GM21447 (cell line): ENCODE data around the gene COL4A1.

Source experiments
- ATAC-seq: cut with Tn5 transposase; IDR thresholded peaks from one replicate; pipeline ENCODE4 v1.9.1; 2021; ENCODE audit not compliant: unreplicated experiment

The COL4A1 gene

DNA sequence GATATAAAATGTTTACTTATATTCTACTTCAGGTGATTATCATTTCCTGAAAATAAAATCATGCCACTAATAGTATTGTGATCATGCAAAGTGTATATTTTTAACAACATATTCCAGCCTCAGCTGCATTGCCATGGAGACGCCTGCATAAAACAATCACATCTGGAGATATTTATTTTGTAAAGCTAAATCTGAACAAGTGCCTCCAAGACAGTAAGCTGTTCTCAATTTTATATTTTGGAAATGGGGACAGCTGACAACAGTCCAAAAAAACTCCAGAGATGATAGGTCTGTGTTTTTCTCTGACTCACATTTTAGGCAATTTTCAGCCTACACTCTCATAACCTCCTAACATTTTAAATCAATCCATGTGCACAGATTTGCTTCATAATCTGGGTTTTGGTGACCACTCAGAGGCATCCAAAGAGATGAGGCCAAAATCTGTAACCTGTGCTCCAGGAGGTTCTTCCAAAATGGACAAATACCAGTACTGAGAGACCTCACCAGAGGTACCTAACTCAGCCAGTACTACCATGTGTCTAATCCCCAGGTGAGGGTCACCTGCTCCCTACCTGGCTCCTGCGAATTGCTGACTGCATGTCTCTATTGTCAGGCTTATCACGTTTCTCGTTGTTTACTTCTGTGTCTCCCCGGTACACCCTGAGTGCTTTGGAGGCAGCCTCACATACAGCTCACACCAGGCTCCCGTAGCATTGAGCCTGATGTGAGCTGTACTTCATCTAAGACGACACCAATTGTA is 62.7 kb downstream of the COL4A1 start:
- ATAC-seq: no peak

DNA sequence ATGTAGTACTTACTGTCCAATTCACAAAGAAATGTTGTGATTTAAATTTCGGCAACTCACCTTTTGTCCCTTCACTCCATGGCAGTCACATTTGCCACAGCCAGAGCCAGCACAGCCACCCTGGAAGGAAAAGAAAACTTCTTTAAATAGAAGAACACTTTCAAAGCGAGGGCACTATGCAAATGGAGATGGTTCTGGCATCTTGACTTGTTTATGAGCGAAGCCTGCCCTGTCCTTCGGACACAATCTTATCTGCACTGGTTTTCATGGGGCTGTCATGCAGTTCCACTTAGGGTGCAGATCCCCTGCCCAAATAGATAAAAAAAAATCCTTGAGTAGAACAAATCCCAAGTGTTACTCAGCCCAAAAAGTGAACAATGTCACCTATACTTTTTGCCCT is 64.3 kb downstream of the COL4A1 start:
- ATAC-seq: no peak

DNA sequence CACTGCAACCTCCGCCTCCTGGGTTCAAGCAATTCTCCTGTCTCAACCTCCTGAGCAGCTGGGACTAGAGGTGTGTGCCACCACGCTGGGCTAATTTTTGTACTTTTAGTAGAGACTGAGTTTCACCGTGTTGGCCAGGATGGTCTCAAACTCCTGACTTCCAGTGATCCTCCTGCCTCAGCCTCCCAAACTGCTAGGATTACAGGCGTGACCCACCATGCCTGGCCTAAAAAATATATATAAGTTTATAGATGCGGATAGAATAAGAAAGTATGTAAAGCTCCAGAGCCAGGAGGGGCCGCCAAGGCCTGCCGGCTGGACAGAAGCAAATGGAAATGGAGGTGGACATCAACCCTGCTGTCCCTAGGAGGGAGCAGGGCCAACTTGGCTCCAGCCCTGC is 66.0 kb downstream of the COL4A1 start:
- no peak for ATAC-seq

DNA sequence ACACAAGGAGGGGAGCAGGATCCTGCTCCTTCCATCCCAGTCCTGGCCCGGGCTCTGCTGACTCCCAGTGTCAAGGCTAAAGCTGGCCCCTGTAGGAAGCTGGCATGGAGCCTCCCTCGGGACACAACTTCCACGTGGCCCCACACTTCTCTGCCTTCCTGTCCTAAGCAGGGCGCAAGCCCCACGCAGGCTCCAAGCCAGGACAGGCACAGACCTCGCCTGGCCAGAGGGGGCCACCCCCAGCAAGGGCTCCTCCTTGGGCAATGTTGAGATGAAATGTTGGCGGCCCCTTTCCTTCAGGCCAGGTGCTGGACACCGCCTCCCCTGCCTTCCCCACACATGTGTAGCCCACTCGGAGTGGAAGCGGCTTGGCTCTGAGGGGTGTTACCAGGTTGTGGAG is 66.6 kb downstream of the COL4A1 start:
- ATAC-seq: no peak

DNA sequence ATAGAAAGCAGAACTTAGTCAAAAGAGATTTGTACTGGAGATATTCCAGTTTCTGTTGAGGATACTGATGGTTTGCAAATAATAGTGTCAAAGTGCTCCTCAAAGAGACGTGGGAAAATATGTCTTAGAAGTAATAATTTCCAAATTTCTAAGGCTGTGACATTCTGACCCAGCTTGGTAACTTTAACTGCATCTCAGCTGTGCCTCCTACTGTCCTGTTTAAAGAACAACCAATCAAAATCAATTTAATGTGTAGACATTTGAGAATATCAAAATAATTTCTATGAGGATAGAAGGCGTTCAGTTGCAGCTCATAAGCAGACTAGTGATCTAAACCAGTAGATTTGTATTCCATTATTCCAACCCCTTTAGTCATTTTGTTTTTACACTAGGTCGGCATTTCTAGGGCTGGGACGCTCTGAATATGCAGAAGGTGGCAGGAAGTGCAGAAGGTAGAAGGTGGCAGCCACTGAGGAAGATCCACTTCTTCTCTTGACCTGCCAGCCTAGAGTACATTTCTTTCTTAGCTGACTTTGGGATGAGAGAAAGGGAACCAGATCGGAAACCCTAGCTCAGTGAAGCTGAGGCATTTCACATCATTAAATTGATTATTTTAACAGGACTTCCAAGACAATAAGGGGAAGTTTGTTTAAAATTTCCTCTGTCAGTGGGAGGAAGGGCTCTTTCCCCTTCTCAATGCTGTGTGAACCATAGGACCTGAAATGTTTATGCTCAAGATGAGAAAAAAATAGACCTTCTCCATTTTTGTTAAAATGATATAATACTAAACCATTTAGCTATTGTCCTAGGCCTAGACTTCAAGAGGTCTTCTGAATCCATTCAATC is 67.5 kb downstream of the COL4A1 start:
- no peak for ATAC-seq

DNA sequence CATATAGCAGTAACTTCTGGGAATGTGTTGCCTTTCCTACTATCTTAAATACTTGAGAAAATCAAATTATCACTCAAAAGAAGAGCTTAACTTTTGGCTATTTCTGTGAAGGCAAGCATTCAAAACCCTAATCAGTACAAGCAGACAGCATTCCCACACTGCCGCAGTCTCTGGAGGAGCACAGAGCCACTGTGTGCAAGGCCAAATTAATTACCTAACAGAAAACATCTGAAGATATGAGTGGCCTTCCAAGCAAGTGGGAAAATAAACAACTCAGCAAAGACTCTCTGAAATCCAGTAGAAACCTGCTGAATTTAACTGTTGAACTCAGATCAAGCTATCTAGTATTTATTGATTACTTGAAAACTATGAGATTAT is 68.2 kb downstream of the COL4A1 start:
- ATAC-seq: no peak

DNA sequence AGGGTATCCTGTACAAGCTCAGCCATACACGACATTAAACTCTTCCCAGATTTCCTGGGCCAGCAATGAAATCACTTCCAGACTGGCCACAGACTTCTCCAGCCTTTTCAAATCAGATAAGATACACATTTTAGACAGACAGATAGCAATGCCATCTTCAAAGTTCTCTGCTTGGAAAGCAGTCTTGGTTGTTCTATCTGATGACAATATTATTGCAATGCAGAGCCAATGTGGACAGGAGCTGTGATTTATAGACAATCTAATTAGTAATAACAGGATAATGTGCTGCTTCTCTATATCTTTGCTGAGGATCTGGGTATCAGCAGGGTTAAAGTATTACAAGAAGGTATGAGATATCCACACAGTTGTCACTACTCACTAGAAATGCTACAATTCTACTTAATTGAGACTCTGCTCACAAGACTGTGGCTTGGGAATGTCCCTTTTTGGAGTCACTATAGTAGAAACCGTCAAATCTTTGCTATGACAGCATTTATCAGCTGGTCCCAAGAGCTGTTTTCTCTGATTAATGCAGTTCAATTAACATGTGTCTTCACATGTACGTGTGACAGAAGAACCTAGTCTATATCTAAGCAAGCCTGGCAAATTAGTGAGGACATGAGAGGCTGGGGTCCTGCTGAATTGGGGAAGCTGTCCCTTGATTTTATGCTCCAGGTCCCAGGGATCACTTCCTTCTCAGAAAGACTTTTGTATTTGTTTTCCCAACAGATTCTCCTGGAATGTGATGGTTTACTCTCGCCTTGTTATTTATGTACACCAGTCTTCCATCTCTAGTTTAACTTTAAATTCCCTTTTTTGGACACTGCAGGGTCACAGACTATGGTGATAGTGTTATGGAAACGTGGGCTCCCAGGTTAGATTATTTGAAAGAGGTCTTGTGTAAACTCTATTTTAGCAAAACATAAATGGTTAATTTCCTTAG is 68.8 kb downstream of the COL4A1 start:
- ATAC-seq: no peak

DNA sequence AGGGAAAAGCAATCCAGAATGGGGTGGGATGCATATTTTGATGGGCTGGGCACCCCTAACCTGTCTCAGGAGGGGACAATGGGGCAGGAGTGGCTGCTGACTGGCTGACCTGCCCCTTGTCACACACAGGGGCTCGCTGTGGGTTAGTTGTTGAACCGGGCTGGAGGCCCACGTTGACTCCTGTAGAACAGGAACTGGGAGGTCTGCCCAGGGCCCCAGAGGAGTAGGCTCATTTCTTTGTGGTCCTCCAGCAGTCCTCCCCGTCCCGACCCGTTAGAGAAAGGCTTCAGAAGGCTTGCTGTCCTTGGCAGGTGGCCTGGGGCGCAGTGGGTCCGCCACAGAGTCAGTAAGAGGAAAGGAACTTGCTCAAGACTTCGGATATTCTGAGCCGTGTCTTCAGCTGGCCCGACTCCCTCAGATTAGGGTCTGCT is 70.1 kb downstream of the COL4A1 start:
- no peak for ATAC-seq

DNA sequence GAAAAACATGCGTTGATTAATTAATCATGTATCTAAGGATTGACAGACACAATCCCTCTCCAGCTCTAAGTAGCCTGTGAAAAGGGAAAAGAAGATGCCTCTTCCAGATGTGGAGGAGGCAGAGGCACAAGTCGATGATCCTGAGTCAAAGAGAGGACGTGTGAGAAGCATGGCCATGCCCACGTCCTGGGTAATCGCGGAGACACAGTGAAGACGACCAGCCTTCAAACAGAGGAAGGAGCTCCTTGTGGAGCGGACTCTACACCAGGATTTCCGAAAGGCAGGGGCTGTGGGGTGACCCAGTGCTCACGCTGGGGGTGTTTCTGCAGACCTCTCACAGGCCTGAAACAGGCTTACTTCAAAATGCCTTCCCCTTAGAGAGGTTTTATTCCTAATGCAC is 70.5 kb downstream of the COL4A1 start:
- no peak for ATAC-seq

DNA sequence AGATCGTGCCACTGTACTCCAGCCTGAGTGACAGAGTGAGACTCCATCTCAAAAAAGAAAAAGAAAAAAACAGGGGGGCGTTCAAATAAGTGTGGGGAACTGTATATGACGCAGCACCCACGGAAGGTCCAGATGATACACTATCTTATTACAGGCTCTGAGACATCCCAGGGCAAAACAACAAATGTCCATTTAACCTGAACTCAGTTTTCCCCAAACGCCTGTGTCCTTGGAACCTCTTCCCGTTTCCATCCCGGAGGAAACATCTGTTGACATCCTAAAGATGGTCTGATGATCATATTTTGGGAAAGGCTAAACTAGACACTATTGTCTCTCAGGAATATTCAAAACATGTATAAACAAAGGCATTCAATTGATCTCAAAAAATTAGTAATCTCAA is 72.4 kb downstream of the COL4A1 start:
- no peak for ATAC-seq

DNA sequence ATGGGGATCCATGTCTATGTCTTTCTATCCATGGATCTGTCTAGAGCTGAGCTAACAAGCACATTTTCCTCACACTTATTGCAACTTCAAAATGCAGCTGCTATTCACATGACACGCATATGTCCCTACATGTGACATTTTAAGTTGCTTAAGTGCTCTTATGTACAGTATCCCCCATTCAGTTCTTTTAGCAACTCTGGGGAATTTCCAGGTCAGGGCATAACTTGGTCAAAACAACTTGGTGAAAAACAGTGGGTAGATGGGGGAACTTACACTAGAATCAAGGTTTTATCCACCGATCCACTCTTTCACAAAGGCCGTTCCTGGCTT is 73.0 kb downstream of the COL4A1 start:
- ATAC-seq: no peak

DNA sequence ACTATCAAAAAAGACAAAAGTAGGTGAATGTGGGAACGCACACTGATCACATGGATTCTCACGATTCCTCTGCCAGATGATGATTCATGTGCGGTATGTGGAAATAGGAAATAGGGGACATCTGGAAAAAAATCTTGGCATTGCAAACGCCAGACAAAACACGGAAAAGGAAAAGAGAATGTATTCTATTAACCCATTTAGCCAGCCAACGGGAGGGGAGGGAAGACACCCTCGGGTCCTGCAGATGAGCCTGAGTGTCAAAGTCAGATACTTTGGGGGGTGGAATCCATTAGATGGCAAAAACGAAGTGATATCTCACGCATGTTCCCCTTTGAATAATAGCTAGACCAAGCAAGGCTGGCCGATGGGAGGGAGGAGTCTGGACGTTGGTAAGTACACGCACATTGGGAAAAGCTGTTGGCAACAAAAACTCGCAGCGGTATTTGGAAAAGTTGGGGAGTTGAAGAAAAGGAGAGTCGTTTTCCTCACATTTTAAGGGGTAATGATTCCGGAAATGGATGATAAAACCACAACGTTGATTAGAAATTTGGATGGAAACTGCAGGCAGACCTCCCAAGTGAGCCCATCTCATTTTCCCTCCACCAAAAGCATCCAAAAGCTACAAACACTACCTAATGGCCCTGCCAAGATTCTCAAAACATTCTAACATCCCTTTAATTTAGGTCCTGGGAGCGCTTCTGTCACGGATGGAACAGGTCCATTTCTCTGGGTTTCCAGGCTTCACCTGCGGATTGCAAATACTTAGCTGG is 73.6 kb downstream of the COL4A1 start:
- no peak for ATAC-seq

DNA sequence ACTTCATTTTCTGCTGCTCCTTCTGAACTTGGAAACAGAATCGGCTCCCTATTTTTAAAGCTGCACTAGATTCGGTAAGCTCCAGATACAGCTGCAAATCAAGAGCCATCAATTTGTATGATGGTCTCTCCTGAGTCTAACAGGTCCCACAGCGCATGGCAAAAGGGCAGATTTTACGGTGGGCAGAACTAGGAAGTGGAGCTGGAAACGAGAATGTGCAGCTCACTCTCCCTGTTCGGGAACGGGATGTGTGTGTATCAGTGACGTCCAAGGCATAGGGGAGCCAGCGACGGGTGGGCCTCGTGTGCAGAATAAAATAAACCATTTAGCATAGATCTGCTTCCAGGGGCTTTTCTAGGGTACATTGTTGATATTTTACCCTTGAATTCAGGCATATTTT is 74.2 kb downstream of the COL4A1 start:
- no peak for ATAC-seq

DNA sequence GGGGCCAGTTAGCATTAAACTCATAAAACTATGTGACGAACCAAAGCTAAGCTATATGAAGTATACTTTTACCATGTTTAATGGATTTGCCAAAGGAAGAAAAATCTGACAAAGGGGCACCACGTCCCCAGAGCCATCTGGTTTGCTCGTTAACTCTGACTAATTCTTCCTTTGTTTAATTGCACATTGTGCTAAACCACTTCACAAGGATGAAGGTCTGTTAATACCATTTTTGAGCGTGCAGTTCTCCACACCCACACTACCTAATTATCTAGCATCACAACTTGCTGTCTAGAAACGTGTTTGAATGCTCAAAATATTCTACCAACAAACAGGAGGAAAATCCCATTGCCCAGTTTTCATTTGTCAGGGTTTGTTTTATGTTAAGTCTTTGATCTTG is 74.8 kb downstream of the COL4A1 start:
- no peak for ATAC-seq

DNA sequence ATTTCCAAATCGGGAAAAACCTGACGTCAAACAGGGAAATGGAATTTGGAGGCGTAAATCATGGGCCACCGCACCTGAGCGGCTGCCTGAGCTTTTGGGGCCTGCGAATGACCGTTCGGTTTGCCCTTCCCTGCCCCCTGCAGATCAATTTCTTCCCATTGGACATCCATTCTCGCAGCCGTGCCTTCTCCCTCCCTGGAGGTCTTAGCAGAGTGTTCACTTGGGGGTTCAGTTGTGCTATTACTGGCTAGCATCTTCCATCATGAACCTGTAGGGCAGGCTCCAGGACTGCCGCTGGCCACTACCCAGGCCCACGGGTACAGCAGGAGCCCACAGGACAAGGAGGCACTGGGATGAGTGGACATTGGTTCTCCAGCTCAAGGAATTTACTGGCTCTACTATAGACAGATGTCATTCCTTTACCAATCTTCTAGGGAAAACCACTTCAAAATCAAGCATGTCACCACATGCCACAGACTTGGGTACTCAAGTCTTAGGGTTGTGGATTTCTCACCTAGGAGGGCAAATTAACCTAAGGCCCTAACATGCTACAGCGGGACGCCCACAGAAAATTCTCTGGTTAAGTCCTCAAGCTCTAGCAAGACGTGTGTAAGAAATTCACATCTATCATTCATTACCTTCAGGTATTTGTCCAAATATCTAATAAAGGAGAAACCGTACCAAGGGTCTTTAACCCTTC is 75.5 kb downstream of the COL4A1 start:
- no peak for ATAC-seq

DNA sequence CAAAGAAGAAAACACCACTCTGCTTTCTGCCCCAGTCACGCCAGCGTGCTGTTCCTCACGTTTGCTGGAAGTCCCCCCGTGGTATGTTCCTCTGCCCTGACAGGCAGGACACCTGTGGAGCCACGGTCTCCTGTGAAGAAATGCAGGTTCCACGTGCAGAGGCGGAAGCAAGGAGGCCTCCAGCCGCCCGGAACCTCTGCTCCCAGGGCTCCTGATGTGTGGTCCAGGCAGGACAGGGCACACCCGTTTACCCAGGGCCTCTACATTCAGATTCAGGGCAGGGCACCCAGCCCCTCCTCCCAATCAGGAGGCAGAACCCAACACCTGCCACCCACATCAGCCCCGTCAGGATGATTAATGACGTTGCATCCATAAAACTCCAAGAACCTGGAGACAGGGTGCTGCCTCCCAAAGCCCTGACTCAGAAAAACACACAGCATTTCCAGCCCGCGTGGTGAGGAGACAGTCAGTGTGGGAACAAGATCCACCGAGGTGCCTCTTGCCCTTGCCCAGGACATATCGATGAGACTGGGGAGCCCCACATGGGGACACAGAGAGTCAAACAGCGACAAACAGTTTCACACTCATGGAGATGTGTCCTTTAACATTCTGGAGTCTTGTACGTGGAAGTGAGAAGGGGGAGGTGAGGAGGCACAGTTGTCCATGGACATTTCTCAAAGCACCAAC is 76.2 kb downstream of the COL4A1 start:
- ATAC-seq: no peak

DNA sequence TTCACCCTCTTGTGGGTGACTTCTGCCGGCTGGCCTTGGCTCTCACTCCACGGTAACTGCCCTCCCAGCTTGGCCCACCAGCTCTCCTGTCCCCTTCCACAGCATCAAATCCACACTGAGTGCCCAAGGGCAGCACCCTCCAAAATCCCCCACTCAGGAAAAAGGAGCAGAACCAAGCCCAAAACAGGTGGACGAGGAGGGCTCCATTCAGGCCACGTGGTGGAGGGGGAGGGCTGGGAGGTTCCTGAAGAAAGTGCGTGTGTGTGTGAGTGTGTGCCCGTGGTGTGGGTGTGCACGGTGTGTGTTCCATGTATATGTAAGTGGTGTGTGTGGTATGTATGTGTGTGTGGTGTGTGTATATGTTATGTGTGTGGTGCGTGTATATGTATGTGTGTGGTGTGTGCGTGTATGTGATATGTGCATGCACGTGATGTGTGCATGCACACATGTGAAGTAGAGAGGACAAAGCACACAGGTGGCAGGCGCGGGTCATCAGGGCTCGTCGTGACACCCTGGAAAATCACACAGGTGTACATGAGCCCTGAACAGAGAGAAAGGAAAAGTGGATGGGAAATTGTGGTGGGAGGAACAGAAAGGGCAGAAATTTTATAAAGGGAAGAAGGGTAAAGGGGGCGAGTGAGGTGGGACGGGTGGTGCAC is 76.9 kb downstream of the COL4A1 start:
- ATAC-seq: no peak

DNA sequence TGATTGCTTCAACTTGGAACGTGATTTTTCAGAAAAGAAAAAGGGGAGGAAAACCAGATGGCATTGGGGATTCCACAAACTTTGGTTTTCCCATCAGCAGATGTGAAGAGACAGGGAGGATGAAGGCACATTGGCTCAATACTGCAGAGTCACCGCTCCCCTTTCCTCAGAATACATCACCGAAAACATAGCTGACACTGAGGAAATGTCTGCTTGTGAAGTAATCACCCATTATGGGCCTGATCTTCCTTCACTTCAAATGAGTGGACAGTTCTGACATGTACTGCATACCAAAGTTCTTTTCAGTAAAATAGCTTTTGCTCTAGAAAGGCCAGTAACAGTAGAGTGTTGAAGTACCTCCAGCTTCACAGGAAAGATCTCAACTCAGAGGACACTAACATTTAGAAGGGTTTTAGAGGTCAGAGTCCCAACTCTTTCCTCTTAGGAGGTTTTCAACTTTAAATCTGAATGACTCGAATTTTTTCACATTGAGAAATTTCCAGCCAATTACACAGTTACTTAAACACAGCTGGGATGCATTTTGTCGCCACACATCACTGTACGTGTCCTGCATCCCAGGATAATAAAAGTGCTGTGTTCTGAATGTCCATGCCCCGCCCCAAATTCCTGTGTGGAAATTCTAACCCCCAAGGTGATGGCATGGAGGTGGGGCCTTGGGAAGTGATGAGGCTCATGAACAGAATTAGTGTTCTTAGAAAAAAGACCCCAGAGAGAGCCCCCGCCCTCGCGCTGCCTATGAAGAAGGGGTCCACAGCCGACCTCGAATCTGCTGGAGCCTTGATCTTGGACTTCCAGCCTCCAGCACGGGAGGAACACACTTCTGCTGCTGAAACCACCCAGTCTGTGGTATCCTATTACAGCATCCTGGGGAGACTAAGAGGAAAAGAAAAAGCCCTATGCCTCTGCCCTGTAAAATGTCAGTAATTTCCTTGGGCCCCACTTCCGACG is 77.7 kb downstream of the COL4A1 start:
- no peak for ATAC-seq
